ENCODE results near the gene MATCAP1. TPM values are rescaled to one million over a fixed set of nuclear protein-coding genes. Genes with fewer than 3 reads are reported as not detected.

MATCAP1 gene
- total and polyA plus RNA-seq, 2 of the 13 experiments (the other 11 are each of a cell fraction or from before 2014, with no cell fraction given) = 11.2 to 24.5 TPM

DNA sequence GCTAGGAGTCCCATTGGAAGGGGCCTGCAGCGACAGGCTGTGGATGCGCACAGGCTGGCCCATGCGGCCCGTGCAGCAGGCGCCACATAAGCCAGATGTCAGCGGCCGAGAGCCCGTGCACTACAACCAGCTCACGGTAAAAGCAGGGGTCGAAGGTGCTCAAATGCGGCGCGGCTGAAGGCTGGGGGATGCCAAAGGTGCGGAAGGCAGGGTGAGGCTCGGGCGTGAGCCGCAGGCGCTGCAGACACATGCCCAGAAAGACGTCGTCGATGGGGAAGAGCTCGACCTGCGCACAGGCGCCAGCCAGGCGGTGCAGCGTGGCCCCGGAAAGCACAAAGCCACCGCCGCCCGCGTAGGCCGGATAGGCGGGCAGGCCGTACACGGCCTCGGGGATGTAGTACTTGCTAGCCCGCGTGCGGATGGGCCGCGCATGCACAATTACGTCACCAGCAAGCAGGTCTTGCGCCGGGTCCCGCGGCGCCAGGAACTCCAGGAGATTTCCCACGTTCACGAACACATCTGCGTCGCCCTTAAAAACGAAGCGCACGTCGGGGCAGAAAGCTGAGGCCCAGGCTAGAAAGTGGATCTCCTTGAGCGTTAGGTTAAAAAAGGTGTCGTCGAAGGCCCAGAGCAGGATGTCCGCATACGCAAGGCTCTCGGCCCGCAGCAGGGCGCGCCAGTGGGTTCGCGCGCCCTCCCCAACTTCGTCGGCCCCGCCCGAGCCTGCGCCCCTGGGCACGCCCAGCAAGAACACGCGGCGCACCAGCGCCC lies 34.3 kb downstream of the MATCAP1 start (continued):
- TF ChIP-seq, protein P1, sequence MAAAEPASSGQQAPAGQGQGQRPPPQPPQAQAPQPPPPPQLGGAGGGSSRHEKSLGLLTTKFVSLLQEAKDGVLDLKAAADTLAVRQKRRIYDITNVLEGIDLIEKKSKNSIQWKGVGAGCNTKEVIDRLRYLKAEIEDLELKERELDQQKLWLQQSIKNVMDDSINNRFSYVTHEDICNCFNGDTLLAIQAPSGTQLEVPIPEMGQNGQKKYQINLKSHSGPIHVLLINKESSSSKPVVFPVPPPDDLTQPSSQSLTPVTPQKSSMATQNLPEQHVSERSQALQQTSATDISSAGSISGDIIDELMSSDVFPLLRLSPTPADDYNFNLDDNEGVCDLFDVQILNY (CRISPR knock-in tag; conservative IDR thresholded peaks at IDR 0.05) = no peak
- TF ChIP-seq, protein P2, sequence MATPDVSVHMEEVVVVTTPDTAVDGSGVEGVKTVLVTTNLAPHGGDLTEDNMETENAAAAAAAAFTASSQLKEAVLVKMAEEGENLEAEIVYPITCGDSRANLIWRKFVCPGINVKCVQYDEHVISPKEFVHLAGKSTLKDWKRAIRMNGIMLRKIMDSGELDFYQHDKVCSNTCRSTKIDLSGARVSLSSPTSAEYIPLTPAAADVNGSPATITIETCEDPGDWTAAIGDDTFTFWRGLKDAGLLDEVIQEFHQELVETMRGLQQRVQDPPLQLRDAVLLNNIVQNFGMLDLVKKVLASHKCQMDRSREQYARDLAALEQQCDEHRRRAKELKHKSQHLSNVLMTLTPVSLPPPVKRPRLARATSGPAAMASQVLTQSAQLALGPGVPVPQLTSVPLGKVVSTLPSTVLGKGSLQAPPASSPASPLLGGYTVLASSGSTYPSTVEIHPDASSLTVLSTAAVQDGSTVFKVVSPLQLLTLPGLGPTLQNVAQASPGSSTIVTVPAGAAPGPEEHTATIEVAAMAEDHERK (CRISPR knock-in tag; IDR thresholded peaks at IDR 0.05; ENCODE audit: low read depth) = no peak
- TF ChIP-seq SOX13 (IDR thresholded peaks at IDR 0.05) (no peak), SOX13 (CRISPR knock-in tag; conservative IDR thresholded peaks at IDR 0.05 in 1 of 2, IDR thresholded peaks at IDR 0.05 in 1 of 2) (no peak), MTA1 (CRISPR knock-in tag; IDR thresholded peaks at IDR 0.05; ENCODE audit: borderline replicate concordance) (no peak), ZNF788 (CRISPR knock-in tag; IDR thresholded peaks at IDR 0.05; ENCODE audit: borderline replicate concordance) (no peak), CBFB (CRISPR knock-in tag; IDR thresholded peaks at IDR 0.05) (no peak), MAF1 (CRISPR knock-in tag; IDR thresholded peaks at IDR 0.05; ENCODE audit: borderline replicate concordance) (no peak), NR2F2 (IDR thresholded peaks at IDR 0.05; ENCODE audit: borderline replicate concordance, low read depth) (no peak), ZNF180 (CRISPR knock-in tag; IDR thresholded peaks at IDR 0.05; ENCODE audit: borderline replicate concordance, low read depth) (no peak), ZSCAN12 (CRISPR knock-in tag; IDR thresholded peaks at IDR 0.05) (no peak), ZNF773 (CRISPR knock-in tag; IDR thresholded peaks at IDR 0.05; ENCODE audit: borderline replicate concordance) (no peak), NR2F6 (IDR thresholded peaks at IDR 0.05) (no peak), NR2F6 (CRISPR knock-in tag; IDR thresholded peaks at IDR 0.05) (no peak), TOE1 (CRISPR knock-in tag; IDR thresholded peaks at IDR 0.05) (no peak), MED1 (CRISPR knock-in tag; IDR thresholded peaks at IDR 0.05) (no peak), ZNF34 (CRISPR knock-in tag; IDR thresholded peaks at IDR 0.05; ENCODE audit: borderline replicate concordance) (no peak), NCOA5 (CRISPR knock-in tag; IDR thresholded peaks at IDR 0.05) (0 out of 2 replicates have a peak, but pooled peaks have one; percentile 63), ZNF160 (CRISPR knock-in tag; IDR thresholded peaks at IDR 0.05) (no peak), PCBP1 (IDR thresholded peaks at IDR 0.05; ENCODE audit: borderline replicate concordance, low read depth, low read length) (0 out of 2 replicates have a peak, but pooled peaks have one; percentile 52), THYN1 (CRISPR knock-in tag; IDR thresholded peaks at IDR 0.05; ENCODE audit: borderline replicate concordance, low read depth) (no peak)

Measured in HepG2 (cell line).